IMR-90 (cell line): Measurements from ENCODE around the gene NPPC. TPM values are rescaled to one million over a fixed set of nuclear protein-coding genes. Genes with fewer than 3 reads are reported as not detected.

Experiments
- ATAC-seq: fragments of 200-7000 bp; cut with Tn5 transposase; 2 replicates; pipeline ENCODE4 v1.9.1; 2020; ENCODE audit warnings: low read depth, mild to moderate bottlenecking, moderate library complexity
- BruUV-seq: library from RNA; stranded (reverse); fragments of 400-500 nt; replicated peaks from 2 replicates; lab custom pipeline; 2021; lab: Mats Ljungman, UMichigan
- CTCF ChIA-PET: fragments of 300-600 bp; formaldehyde crosslinking; extraction: SDS; loops from one replicate; lab custom pipeline; 2021; ENCODE audit warnings: antibody characterized with exemption; lab: Yijun Ruan, JAX
- POLR2A ChIA-PET: fragments of 300-600 bp; sonication (Branson Sonifier 250); formaldehyde crosslinking; loops from one replicate; lab custom pipeline; 2022; ENCODE audit warnings: antibody characterized with exemption; ENCODE audit not compliant: unreplicated experiment; lab: Charles Lee
- DNase-seq: peaks from one replicate; pipeline ENCODE4 v3.0.0; 2013
- H2AFZ ChIP-seq: replicated peaks from 2 replicates; pipeline ENCODE3; 2013; ENCODE audit warnings: low read length, mild to moderate bottlenecking; ENCODE audit not compliant: poor library complexity
- H2AK5ac ChIP-seq: 2 replicates; pipeline ENCODE4 v1.6.1; 2013; ENCODE audit warnings: low read depth, low read length, inconsistent platforms
- H2AK9ac ChIP-seq: replicated peaks from 2 replicates; pipeline ENCODE3; 2013; ENCODE audit warnings: mild to moderate bottlenecking, low read depth, low read length, moderate library complexity; ENCODE audit not compliant: poor library complexity
- H2BK120ac ChIP-seq: 2 replicates; pipeline ENCODE4 v1.6.1; 2013; ENCODE audit warnings: low read depth, low read length, inconsistent platforms
- H2BK15ac ChIP-seq: 3 replicates; pipeline ENCODE4 v1.6.1; 2013; ENCODE audit warnings: low read depth, low read length, inconsistent platforms
- H2BK20ac ChIP-seq: 2 replicates; pipeline ENCODE4 v1.6.1; 2013; ENCODE audit warnings: low read depth, mild to moderate bottlenecking, inconsistent platforms, low read length, moderate library complexity
- H2BK5ac ChIP-seq: 2 replicates; pipeline ENCODE4 v1.6.1; 2013; ENCODE audit warnings: mild to moderate bottlenecking, low read depth, low read length, inconsistent platforms; ENCODE audit not compliant: poor library complexity, severe bottlenecking
- H3K14ac ChIP-seq: replicated peaks from 2 replicates; pipeline ENCODE4 v1.6.1; 2013; ENCODE audit warnings: low read depth, low read length, inconsistent platforms
- H3K18ac ChIP-seq: 2 replicates; pipeline ENCODE4 v1.6.1; 2013; ENCODE audit warnings: low read depth, low read length, control low read depth
- H3K23ac ChIP-seq: 2 replicates; pipeline ENCODE4 v1.6.1; 2013; ENCODE audit warnings: low read depth, low read length, inconsistent platforms
- H3K27ac ChIP-seq: 2 replicates; pipeline ENCODE4 v1.5.1; 2013; ENCODE audit warnings: mild to moderate bottlenecking, control low read depth, low read length; ENCODE audit not compliant: insufficient read depth
- H3K27me3 ChIP-seq: 2 replicates; pipeline ENCODE4 v1.6.1; 2013; ENCODE audit warnings: low read length; ENCODE audit not compliant: control insufficient read depth, insufficient read depth
- H3K36me3 ChIP-seq: 2 replicates; pipeline ENCODE4 v1.6.1; 2013; ENCODE audit warnings: low read length, mixed read lengths; ENCODE audit not compliant: control insufficient read depth, insufficient read depth
- H3K4ac ChIP-seq: 2 replicates; pipeline ENCODE4 v1.6.1; 2013; ENCODE audit warnings: low read depth, low read length, inconsistent platforms
- H3K4me1 ChIP-seq: 2 replicates; pipeline ENCODE4 v1.6.1; 2013; ENCODE audit warnings: low read length, mixed read lengths; ENCODE audit not compliant: control insufficient read depth, insufficient read depth
- H3K4me2 ChIP-seq: 2 replicates; pipeline ENCODE4 v1.6.1; 2013; ENCODE audit warnings: low read depth, mild to moderate bottlenecking, control low read depth, low read length, moderate library complexity
- H3K4me3 ChIP-seq: 2 replicates; pipeline ENCODE4 v1.5.1; 2013; ENCODE audit warnings: low read depth, mild to moderate bottlenecking, control low read depth, low read length, moderate library complexity; ENCODE audit not compliant: insufficient read depth
- H3K56ac ChIP-seq: 2 replicates; pipeline ENCODE4 v1.6.1; 2013; ENCODE audit warnings: low read length, inconsistent platforms; ENCODE audit not compliant: insufficient read depth; ENCODE audit errors: extremely low read depth
- H3K79me1 ChIP-seq, 2 experiments: 2 replicates each; pipeline ENCODE4 v1.6.1; 2013; ENCODE audit warnings: low read length in 2 of 2, inconsistent platforms in 1 of 2, low read depth in 1 of 2
- H3K9ac ChIP-seq: 2 replicates; pipeline ENCODE4 v1.6.1; 2013; ENCODE audit warnings: low read depth, low read length, control low read depth
- H3K9me1 ChIP-seq: 2 replicates; pipeline ENCODE4 v1.6.1; 2013; ENCODE audit warnings: low read length, inconsistent platforms; ENCODE audit not compliant: insufficient read depth
- H3K9me3 ChIP-seq: 2 replicates; pipeline ENCODE4 v1.6.1; 2013; ENCODE audit warnings: low read length; ENCODE audit not compliant: control insufficient read depth, insufficient read depth
- H4K20me1 ChIP-seq: 2 replicates; pipeline ENCODE4 v1.6.1; 2013; ENCODE audit warnings: low read length, inconsistent platforms; ENCODE audit not compliant: insufficient read depth
- H4K5ac ChIP-seq: 2 replicates; pipeline ENCODE4 v1.6.1; 2013; ENCODE audit warnings: mild to moderate bottlenecking, low read depth, low read length, control low read depth
- H4K8ac ChIP-seq, 2 experiments: 2 replicates each; pipeline ENCODE4 v1.6.1; 2013; ENCODE audit warnings: low read depth in 2 of 2, low read length in 2 of 2, control low read depth in 1 of 2, inconsistent platforms in 1 of 2
- H4K91ac ChIP-seq: 2 replicates; pipeline ENCODE4 v1.6.1; 2013; ENCODE audit warnings: low read depth, low read length, inconsistent platforms; ENCODE audit not compliant: insufficient read depth
- BHLHE40 ChIP-seq: fragments of 150-350 bp; IDR thresholded peaks from 2 replicates; pipeline ENCODE4 v1.6.1; 2016; ENCODE audit warnings: mild to moderate bottlenecking, low read depth, low read length
- CEBPB ChIP-seq: IDR thresholded peaks from 2 replicates; pipeline ENCODE4 v1.6.1; 2012; ENCODE audit warnings: low read depth, low read length, improper control_type of control experiment
- CHD1 ChIP-seq: IDR thresholded peaks from 2 replicates; pipeline ENCODE4 v1.6.1; 2012; ENCODE audit warnings: low read depth, low read length, improper control_type of control experiment
- FOS ChIP-seq: fragments of 150-350 bp; IDR thresholded peaks from 2 replicates; pipeline ENCODE4 v1.6.1; 2016; ENCODE audit warnings: low read depth, low read length
- MAFK ChIP-seq: IDR thresholded peaks from 2 replicates; pipeline ENCODE4 v1.6.1; 2012; ENCODE audit warnings: low read depth, low read length, improper control_type of control experiment
- MXI1 ChIP-seq: IDR thresholded peaks from 2 replicates; pipeline ENCODE4 v1.6.1; 2012; ENCODE audit warnings: low read depth, mild to moderate bottlenecking, low read length, moderate library complexity, borderline replicate concordance
- POLR2A ChIP-seq: IDR thresholded peaks from 2 replicates; pipeline ENCODE4 v1.6.1; 2012; ENCODE audit warnings: mild to moderate bottlenecking, low read depth, low read length
- RAD21 ChIP-seq: IDR thresholded peaks from 2 replicates; pipeline ENCODE4 v1.6.1; 2012; ENCODE audit warnings: low read length, improper control_type of control experiment
- RCOR1 ChIP-seq: IDR thresholded peaks from 2 replicates; pipeline ENCODE4 v1.6.1; 2012; ENCODE audit warnings: mild to moderate bottlenecking, low read length, improper control_type of control experiment; ENCODE audit not compliant: insufficient replicate concordance
- SMC3 ChIP-seq: fragments of 150-350 bp; IDR thresholded peaks from 2 replicates; pipeline ENCODE4 v1.6.1; 2016; ENCODE audit warnings: low read depth, mild to moderate bottlenecking, antibody characterized with exemption, low read length, moderate library complexity
- WGBS, 2 experiments: methylation state at CpG; one replicate each; pipeline versions ENCODE4 v1.1.5 to v1.1.7; 2013; ENCODE audit warnings: missing lambda C conversion rate in 2 of 2; ENCODE audit not compliant: insufficient read length in 1 of 2; ENCODE audit errors: extremely low coverage in 2 of 2; 5-methylcytosine and 5-hydroxymethylcytosine counted together
- dilution Hi-C: fragments of 300-500 bp; cut with HindIII; formaldehyde crosslinking; loops from one replicate; pipeline ENCODE4 v1.14.3; 2018; ENCODE audit warnings: low sequenced_read_pairs; ENCODE audit not compliant: unreplicated experiment
- in situ Hi-C: fragments of 300-500 bp; cut with MboI; formaldehyde crosslinking; loops from 3 replicates; pipeline ENCODE4 v1.14.3; 2019; ENCODE audit warnings: low sequenced_read_pairs, inconsistent platforms, mixed read lengths
- intact Hi-C: fragments of 100-400 bp; cut with micrococcal nuclease; formaldehyde crosslinking; loops from 2 replicates; pipeline ENCODE4 v1.10.0; 2022
- polyA plus RNA-seq, 3 experiments: library from polyadenylated mRNA; depleted of rRNA; stranded (reverse); fragments of >200 nt; gene quantifications; 2 replicates each; pipeline ENCODE4 v1.2.3, GENCODE V29; 2012; ENCODE audit warnings: low replicate concordance in 1 of 3
- total RNA-seq: library from RNA; depleted of rRNA; stranded (reverse); fragments of >200 nt; gene quantifications from 2 replicates; pipeline ENCODE4 v1.2.3, GENCODE V29; 2012
- TF ChIP-seq, protein P1 (sequence below): fragments of 150-350 bp; IDR thresholded peaks from 2 replicates; pipeline ENCODE4 v1.6.1; 2016; ENCODE audit warnings: low read depth, mild to moderate bottlenecking, low read length, moderate library complexity, borderline replicate concordance
- TF ChIP-seq, protein P2 (sequence below): fragments of 150-350 bp; IDR thresholded peaks from 2 replicates; pipeline ENCODE4 v1.6.1; 2017; ENCODE audit warnings: mild to moderate bottlenecking, antibody characterized with exemption, low read length, low read depth
- TF ChIP-seq, protein P3 (sequence below): conservative IDR thresholded peaks from 2 replicates; pipeline ENCODE4 v1.5.1; 2012; ENCODE audit warnings: mild to moderate bottlenecking, low read depth, low read length, improper control_type of control experiment

Gene NPPC
- total and polyA plus RNA-seq, 2 of the 4 experiments (the other 2 are of a cell fraction), result 0.22 to 0.36 TPM

DNA sequence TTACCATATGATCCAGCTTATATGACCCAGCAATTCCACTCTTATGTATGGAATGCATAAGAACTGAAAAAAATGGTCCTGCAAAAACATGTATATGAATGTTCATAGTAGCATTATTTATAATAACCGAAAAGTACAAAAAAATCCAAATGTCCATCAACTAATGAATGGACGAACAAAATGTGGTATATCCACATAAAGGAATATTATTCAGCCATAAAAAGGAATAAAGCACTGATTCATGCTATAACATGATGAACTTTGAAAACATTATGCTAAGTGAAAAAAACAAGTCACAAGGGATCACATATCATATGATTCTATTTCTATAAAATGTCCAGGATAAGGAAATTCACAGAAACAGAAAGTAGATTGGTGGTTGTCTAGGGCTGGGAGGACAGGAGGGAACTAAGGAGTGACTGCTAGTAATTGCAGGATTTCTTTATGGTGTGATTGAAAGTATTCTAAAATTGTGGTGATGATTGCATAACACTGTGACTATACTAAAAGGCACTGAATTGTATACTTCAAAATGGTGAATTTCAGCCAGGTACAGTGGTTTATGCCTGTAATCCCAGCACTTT lies 25.3 kb upstream of the NPPC start:
- ATAC-seq (no peak), DNase-seq (no peak)
- Histone ChIP-seq H3K18ac (no peak overlapping the region), H3K27ac (no peak overlapping the region), H3K4me1 (no peaks in the 10 kb centered on the region), H3K4me2 (no peak overlapping the region), H2BK5ac (no peak overlapping the region), H2AK9ac (no peak overlapping the region), H3K36me3 (no peaks in the 10 kb centered on the region), H3K23ac (no peak overlapping the region), H4K91ac (no peak overlapping the region), H3K27me3 (peaks cover 12% of the 10 kb centered on the region), H3K56ac (no peak overlapping the region), H3K9me1 (no peaks in the 10 kb centered on the region), H2BK20ac (no peak overlapping the region), H4K8ac (no peak overlapping the region), H4K20me1 (no peaks in the 10 kb centered on the region), H3K4ac (no peak overlapping the region), H2BK120ac (no peak overlapping the region), H3K9ac (no peak overlapping the region), H3K4me3 (no peak overlapping the region), H2AK5ac (no peak overlapping the region), H2BK15ac (no peak overlapping the region), H3K79me1 (no peaks in the 10 kb centered on the region), H3K14ac (no peak overlapping the region), H3K9me3 (no peaks in the 10 kb centered on the region), H2AFZ (no peak overlapping the region), H4K5ac (no peak overlapping the region)
- WGBS, 2 experiments, result no CpG with 5 or more reads among the region's 2 CpGs
- dilution Hi-C loops, result no loop called here
- in situ Hi-C loops, result no loop called here
- ChIA-PET CTCF (no interaction called here), POLR2A (no interaction called here)
- no TSS peak for BruUV-seq
- intact Hi-C loops, result no loop called here
- no peak for TF ChIP-seq CHD1
- TF ChIP-seq, protein P1, sequence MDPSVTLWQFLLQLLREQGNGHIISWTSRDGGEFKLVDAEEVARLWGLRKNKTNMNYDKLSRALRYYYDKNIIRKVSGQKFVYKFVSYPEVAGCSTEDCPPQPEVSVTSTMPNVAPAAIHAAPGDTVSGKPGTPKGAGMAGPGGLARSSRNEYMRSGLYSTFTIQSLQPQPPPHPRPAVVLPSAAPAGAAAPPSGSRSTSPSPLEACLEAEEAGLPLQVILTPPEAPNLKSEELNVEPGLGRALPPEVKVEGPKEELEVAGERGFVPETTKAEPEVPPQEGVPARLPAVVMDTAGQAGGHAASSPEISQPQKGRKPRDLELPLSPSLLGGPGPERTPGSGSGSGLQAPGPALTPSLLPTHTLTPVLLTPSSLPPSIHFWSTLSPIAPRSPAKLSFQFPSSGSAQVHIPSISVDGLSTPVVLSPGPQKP, result no peak
- TF ChIP-seq MAFK, result no peak
- no peak for TF ChIP-seq RCOR1
- TF ChIP-seq, protein P2, sequence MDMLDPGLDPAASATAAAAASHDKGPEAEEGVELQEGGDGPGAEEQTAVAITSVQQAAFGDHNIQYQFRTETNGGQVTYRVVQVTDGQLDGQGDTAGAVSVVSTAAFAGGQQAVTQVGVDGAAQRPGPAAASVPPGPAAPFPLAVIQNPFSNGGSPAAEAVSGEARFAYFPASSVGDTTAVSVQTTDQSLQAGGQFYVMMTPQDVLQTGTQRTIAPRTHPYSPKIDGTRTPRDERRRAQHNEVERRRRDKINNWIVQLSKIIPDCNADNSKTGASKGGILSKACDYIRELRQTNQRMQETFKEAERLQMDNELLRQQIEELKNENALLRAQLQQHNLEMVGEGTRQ, result no peak
- TF ChIP-seq RAD21, result no peak
- TF ChIP-seq FOS, result no peak
- no peak for TF ChIP-seq MXI1
- TF ChIP-seq SMC3, result no peak
- TF ChIP-seq CEBPB, result no peak; the same call in 1 of the 2 replicates
- TF ChIP-seq POLR2A, result no peak
- no peak for TF ChIP-seq BHLHE40
- TF ChIP-seq, protein P3, sequence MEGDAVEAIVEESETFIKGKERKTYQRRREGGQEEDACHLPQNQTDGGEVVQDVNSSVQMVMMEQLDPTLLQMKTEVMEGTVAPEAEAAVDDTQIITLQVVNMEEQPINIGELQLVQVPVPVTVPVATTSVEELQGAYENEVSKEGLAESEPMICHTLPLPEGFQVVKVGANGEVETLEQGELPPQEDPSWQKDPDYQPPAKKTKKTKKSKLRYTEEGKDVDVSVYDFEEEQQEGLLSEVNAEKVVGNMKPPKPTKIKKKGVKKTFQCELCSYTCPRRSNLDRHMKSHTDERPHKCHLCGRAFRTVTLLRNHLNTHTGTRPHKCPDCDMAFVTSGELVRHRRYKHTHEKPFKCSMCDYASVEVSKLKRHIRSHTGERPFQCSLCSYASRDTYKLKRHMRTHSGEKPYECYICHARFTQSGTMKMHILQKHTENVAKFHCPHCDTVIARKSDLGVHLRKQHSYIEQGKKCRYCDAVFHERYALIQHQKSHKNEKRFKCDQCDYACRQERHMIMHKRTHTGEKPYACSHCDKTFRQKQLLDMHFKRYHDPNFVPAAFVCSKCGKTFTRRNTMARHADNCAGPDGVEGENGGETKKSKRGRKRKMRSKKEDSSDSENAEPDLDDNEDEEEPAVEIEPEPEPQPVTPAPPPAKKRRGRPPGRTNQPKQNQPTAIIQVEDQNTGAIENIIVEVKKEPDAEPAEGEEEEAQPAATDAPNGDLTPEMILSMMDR, result no peak
